Kidney tubule cell (primary cell): ENCODE data around the gene MCL1.

Experiments
- DNase-seq: peaks from one replicate; pipeline ENCODE4 v3.0.0-alpha.2; 2018; ENCODE audit warnings: low spot score

The MCL1 gene

GRCh38 chr1:150537732-150538684 lies 41.4 kb downstream of the MCL1 start:
- DNase-seq: peak; percentile 95

GRCh38 chr1:150536836-150537731 lies 42.3 kb downstream of the MCL1 start:
- DNase-seq: peak; percentile 50

DNA sequence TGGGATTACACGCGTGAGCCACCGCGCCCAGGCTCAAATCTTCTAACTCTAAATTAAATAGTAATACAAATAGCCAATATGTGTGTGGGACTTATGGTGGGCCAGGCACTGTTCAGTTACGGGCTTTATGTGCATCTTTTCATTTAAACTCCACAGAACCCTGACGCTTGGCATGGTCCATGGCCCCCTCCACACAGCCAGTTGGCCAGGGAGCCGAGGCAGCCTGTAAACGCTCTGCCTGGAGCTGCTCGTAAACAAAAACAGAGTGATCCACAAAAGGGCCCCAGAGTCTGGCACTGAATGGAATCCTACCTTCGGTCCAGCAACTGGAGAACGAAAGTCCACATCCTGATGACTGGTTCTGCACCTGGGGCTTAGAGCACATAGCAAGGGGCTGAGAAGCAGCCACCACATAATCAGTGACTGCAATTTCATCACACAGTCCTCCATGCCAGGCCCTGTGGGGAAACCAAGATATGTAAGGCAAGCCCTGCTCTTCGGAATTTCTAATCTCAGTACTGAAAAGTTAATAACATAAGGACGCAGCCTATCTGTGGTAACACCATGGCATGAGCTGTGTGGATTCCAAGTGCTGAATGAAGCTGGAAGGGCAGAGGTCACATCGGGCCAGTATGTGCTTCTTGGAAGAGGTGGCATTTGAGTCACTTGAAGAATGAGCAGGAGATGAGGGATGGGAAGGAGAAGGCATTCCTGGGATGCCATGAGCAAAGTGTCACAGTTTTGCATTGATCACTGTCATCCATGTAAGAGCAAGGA lies 43.7 kb downstream of the MCL1 start:
- peak; percentile 95 for DNase-seq

DNA sequence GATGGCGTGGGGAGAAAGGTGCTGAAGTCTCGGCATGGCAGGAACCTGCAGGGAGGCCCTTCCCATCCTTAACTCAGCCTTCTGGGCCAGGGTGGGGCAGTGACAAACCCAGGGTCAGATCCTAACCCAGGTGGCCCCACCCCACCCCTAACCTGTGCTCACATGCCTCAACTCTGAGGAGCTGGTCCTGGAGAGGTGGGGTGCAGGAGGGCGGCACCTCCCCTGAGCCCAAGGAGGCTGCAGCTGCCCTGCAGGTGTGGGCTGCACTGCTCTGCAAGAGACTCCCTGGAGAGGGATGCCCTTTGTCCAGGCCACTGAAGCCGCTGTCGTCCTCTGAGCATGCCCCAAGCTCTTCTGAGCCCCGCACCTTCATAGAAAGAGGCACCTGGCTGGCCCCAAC lies 45.4 kb downstream of the MCL1 start:
- no peak for DNase-seq

DNA sequence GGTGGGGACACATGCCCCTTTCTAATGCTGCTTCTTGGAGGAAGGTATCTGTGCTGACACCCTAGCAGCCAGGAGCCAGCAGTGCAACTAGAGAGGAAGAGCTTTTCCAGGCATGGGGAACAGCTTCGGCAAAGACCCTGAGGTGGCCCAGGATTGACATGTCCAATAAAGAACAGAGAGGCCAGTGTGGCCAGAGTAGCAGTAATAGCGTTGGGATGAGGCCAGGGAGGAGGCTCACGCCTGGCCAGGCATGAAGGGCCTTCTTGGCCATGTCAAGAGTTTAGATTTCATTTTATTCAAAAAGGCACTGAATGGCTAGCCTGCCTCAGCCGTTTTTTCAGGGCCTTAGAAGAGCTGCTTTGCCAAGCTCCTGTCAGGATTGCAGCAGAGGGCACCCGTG lies 46.5 kb downstream of the MCL1 start:
- DNase-seq: peak; percentile 32

- DNase-seq: no peak
Measured at GRCh38 chr1:150530491-150531159, 48.8 kb downstream of the MCL1 start.

DNA sequence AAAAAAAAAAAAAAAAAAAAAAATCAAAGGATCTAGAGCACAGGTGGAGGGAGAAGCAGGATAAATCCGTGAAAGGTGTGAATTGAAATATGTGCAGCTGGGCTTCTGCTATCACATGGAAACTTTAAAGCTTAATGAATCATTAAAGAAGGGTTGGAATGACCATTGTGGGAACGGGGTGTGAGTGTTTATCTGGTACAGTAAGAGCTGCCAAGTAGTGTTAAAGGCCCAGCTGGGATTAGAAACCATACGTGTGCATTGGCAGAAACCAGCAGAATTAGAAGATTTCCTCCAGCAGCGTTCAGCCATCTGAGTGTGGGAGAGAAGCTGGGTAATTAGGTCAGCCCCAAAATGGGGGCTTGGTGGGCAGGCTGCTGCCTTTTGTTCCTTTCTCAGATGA lies 50.4 kb downstream of the MCL1 start:
- DNase-seq: peak; percentile 64

DNA sequence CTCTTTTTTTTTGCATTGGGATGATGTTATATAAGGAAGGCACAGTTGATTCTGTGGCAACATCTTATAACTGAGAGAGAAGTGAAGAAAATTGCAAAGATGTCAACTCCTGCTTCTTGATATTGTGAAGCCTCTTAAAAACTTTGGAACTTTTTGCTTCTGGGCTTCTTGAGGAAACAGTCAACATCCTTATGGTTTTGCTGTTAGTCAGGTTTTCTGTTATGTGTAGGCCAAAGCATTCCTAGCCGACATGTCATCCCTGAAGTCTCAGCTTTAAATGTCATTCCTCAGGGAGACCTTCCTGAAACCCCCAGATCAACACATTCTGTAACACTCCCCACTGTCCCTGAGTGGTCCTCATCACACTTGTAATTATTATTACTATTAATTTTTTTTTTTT lies 51.2 kb downstream of the MCL1 start:
- DNase-seq: peak; percentile 74

DNA sequence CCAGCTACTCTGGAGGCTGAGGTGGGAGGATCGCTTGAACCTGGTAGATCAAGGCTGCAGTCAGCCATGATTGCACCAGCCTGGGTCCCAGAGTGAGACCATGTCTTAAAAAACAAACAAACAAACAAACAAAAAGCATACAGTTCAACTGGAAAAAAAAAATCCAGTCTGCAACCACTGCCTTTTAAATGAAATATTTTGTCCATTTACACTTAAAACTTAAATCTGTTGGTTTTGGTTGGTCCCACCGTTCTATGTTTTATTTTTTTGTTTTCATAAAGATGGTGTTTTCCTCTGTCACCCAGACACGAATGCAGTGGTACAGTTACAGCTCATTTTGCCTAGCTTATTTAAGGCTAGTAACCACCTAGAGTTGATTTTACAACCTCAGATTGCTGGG lies 54.1 kb downstream of the MCL1 start:
- no peak for DNase-seq
